Immature natural killer cell (primary cell): ENCODE measurements around the gene DLGAP1. TPM values are rescaled to one million over a fixed set of nuclear protein-coding genes. Genes with fewer than 3 reads are reported as not detected.

Experiments
- DNase-seq, 3 donors: peaks; one replicate each; pipeline ENCODE4 v3.0.0; 2022; ENCODE audit warnings: mixed read lengths in 1 of 3
- H3K27ac Mint-ChIP-seq, 6 donors: one replicate each; pipeline ENCODE4 v1.8.0; 2020; ENCODE audit warnings: mixed read lengths in 6 of 6, mild to moderate bottlenecking in 5 of 6, inconsistent platforms in 4 of 6, moderate library complexity in 3 of 6
- H3K27me3 Mint-ChIP-seq, 3 donors: one replicate each; pipeline ENCODE4 v1.8.0; 2020 to 2021; ENCODE audit warnings: low read depth in 3 of 3, mild to moderate bottlenecking in 3 of 3, mixed read lengths in 3 of 3, moderate library complexity in 3 of 3, inconsistent platforms in 1 of 3
- H3K36me3 Mint-ChIP-seq, 3 donors: one replicate each; pipeline ENCODE4 v1.8.0; 2020; ENCODE audit warnings: mixed read lengths in 3 of 3, inconsistent platforms in 2 of 3, mild to moderate bottlenecking in 2 of 3
- H3K4me1 Mint-ChIP-seq, 2 donors: one replicate each; pipeline ENCODE4 v1.8.0; 2020; ENCODE audit warnings: inconsistent platforms in 2 of 2, mild to moderate bottlenecking in 2 of 2, mixed read lengths in 2 of 2, moderate library complexity in 1 of 2
- H3K4me3 Mint-ChIP-seq, 5 donors: one replicate each; pipeline ENCODE4 v1.8.0; 2020; ENCODE audit warnings: mild to moderate bottlenecking in 5 of 5, mixed read lengths in 5 of 5, inconsistent platforms in 3 of 5, moderate library complexity in 3 of 5
- H3K9me3 Mint-ChIP-seq, 6 donors: one replicate each; pipeline ENCODE4 v1.8.0; 2020; ENCODE audit warnings: mild to moderate bottlenecking in 6 of 6, mixed read lengths in 6 of 6, inconsistent platforms in 4 of 6, moderate library complexity in 3 of 6
- polyA plus RNA-seq, 3 donors: library from polyadenylated mRNA; unstranded; fragments of 300-500 nt; fragmentation: Illumina TruSeq; gene quantifications; one replicate each; pipeline ENCODE4 v1.2.3, GENCODE V29; 2021

Gene DLGAP1
- polyA plus RNA-seq, 3 donors from 2014 or later, result not detected

DNA sequence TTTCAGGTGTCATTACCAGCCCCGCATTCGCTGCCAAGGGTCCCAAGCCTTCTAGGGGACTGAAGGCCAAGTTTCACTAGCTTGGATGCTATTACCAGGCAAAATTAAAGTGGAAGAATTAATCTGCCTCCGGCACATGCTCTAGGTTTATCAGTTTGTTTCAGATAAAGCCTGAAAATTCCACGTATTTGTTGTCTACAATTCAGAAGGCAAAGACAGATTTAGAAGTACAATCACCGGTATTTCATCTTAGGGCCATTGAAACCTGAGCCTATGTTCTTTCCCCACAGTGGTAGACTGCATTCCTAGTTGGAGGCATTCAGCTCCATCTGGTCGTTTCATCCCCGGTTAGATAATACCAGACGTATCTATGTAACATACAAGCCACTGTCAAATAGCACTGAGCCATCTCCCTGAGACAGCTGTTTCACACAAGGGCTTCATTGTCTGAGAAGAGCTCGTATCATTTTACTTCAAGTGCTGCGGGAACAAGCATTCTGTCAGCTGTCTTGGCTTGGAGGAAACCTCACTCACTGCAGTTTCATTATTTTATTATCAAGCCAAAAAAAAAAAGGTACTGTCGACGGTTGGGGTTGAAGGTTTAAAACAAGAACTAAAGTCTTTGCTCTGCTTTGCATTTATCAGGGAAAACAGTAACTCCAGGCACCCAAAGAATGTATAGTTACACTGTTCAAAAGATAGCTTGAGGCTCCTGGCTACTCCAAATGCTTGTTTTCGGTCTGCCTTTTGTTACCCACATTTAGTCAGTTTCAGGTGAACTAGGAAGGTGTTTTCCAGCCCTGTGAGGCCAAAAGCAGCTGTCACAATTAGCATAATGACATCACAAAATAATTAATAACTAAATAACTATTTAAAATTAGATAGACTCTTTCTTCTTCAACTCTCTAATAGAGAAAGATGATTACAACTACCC is 928.4 kb downstream of the DLGAP1 start:
- H3K27me3 Mint-ChIP-seq, result peaks cover 2 to 9% (median 6%) of the 10 kb centered on the region in 3 donors
- H3K4me1 Mint-ChIP-seq, result peaks cover 16 to 19% of the 10 kb centered on the region in 2 donors
- peak overlapping the region in 4 of 6 donors; percentile 1 to 71 (median 36) for H3K27ac Mint-ChIP-seq
- H3K36me3 Mint-ChIP-seq, result no peaks in the 10 kb centered on the region
- H3K9me3 Mint-ChIP-seq, result peaks cover 0 to 9% (median 3%) of the 10 kb centered on the region in 6 donors
- DNase-seq, result no peak
- peak overlapping the region; percentile 60 to 86 (median 68) for H3K4me3 Mint-ChIP-seq

DNA sequence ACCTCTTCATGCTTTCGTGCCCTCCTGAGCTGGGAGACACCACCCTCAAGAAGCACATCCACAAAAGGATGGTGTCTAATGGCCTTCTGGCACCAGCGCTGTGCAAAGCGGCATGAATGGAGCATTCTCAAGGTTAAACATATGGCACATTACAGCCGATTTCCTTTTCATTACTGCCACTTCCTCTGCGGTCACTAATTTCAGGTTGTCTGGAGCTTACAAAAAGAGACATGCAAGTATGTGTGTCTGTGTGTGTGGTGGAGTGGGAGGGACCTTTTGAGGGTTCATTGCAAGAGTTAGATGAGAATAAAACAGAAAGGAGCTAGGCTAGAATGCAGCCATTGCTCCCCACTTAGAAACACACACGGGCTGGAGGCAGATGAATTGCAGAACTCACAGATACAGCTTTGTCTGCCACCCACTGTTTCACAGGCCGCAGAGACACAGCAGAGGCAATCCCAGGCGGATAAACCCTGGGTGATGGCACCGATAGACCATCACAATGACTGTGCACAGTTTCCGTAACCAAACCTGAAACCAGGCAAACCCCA is 929.2 kb downstream of the DLGAP1 start:
- peak; percentile 69 to 78 (median 72) for DNase-seq
- H3K9me3 Mint-ChIP-seq, result peaks cover 0 to 9% (median 3%) of the 10 kb centered on the region in 6 donors
- H3K36me3 Mint-ChIP-seq, result no peaks in the 10 kb centered on the region
- H3K4me3 Mint-ChIP-seq, result peak overlapping the region; percentile 60 to 86 (median 68)
- peaks cover 16 to 19% of the 10 kb centered on the region in 2 donors for H3K4me1 Mint-ChIP-seq
- H3K27ac Mint-ChIP-seq, result peak overlapping the region; percentile 1 to 71 (median 34)
- H3K27me3 Mint-ChIP-seq, result peaks cover 2 to 9% (median 6%) of the 10 kb centered on the region in 3 donors

- Mint-ChIP-seq H3K27ac (no peak overlapping the region), H3K27me3 (peaks cover 0 to 7% (median 6%) of the 10 kb centered on the region in 3 donors), H3K9me3 (peaks cover 0 to 9% (median 3%) of the 10 kb centered on the region in 6 donors), H3K4me3 (no peak overlapping the region), H3K4me1 (peaks cover 16 to 19% of the 10 kb centered on the region in 2 donors), H3K36me3 (no peaks in the 10 kb centered on the region)
- no peak for DNase-seq
These were observed 930.4 kb downstream of the DLGAP1 start for GRCh38 chr18:3524706-3525105.

DNA sequence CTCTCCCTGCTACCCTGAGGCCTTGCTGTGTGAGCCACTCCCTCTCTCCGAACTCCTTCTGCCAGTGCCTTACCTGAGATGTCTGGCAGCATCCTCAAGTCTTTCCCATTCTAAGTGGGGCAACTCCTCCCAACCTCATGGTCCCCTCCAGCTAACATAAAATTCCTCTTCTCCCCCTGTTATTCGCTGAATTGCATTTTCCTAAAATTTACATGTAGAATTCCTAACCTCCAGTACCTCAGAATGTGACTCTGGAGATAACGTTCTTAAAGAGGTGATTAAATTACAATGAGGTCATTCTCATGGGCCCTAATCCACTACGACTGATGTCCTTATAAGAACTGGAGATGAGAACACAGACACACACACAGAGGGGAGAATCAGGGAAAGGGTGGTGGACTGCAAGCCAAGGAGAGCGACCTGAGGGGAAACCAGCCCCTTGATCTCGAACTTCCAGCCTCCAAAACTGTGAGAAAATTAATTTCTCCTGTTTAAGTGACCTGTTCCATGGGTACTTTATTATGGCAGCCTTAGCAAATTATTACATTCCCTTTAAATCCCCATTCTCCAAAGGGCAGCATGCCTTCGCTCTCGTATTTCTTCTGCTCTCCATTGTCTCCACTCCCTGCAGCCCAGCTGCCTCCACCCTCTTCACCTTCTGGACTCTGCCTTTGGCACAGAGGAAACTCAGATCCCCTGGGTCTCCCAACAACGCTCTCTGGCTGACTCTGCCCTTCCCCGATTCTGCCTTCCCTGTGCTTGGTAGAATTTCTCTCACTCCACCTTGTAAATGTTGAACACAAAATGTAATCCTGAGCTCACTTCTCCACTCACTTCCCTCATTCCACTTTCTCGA is 934.6 kb downstream of the DLGAP1 start:
- Mint-ChIP-seq H3K27me3 (peaks cover 0 to 3% (median 3%) of the 10 kb centered on the region in 3 donors), H3K9me3 (peaks cover 0 to 9% (median 3%) of the 10 kb centered on the region in 6 donors), H3K4me1 (peaks cover under 1 to 1% of the 10 kb centered on the region in 2 donors), H3K27ac (no peak overlapping the region), H3K36me3 (no peaks in the 10 kb centered on the region), H3K4me3 (no peak overlapping the region)
- no peak for DNase-seq

DNA sequence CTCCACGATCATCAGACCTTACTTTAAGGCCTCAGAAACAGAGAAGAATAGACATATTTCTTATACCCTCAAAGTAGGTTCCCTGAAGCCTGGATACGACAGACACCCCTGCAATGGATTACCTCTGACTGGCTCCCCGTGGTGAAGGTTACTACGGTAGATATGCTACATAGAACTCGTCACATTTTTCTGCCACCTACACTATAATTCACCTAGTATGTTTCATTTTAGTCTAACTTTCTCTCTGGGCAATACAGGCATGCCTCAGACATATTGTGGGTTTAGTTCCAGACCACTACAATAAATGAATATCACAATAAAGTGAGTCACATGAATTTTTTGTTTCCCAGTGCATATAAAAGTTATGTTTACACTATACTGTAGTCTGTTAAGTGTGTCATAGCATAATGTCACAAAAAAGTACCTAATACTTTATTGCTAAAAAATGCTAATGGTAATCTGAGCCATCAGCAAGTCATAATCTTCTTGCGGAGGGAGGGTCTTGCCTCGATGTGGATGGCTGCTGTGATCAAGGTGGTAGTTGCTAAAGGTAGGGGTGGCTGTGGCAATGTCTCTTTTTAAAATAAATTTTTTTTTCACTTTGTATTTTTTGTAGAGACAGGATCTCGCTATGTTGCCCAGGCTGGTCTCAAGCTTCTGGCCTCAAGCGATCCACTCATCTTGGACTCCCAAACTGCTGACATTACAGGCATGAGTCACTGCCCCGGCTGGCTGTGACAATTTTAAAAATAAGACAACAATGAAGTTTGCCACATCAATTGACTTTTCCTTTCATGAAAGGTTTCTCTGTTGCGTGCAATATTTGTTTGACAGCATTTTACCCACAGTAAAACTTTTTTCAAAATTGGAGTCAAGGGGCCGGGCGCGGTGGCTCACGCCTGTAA is 940.5 kb downstream of the DLGAP1 start:
- Mint-ChIP-seq H3K36me3 (no peaks in the 10 kb centered on the region), H3K27ac (no peak overlapping the region), H3K9me3 (no peaks in the 10 kb centered on the region), H3K27me3 (peaks cover 4 to 7% (median 6%) of the 10 kb centered on the region in 3 donors), H3K4me1 (peaks cover 23 to 27% of the 10 kb centered on the region in 2 donors), H3K4me3 (no peak overlapping the region)
- DNase-seq, result no peak

DNA sequence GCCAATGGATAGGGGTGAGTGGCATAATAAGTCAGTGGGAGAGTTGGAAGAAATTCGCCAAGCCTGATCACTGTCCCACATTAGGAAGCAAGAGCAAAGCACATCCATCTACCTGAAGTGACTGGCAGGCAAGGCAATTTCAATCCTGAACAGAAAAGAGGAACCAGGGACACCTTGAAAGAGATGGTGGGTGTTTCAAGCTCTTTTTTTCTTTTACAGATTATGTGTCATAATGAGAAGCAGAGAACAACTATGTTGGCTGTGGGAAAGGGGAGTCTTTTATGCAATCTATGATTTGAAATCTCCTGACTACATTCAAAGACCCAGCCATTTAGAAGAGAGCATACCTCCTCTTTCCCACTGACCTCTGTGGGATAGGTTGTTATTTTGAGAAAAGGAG is 941.6 kb downstream of the DLGAP1 start:
- H3K27me3 Mint-ChIP-seq, result peaks cover 4 to 9% (median 7%) of the 10 kb centered on the region in 3 donors
- H3K27ac Mint-ChIP-seq, result no peak overlapping the region
- H3K9me3 Mint-ChIP-seq, result no peaks in the 10 kb centered on the region
- no peaks in the 10 kb centered on the region for H3K36me3 Mint-ChIP-seq
- peaks cover 23 to 27% of the 10 kb centered on the region in 2 donors for H3K4me1 Mint-ChIP-seq
- no peak overlapping the region for H3K4me3 Mint-ChIP-seq
- DNase-seq, result no peak

DNA sequence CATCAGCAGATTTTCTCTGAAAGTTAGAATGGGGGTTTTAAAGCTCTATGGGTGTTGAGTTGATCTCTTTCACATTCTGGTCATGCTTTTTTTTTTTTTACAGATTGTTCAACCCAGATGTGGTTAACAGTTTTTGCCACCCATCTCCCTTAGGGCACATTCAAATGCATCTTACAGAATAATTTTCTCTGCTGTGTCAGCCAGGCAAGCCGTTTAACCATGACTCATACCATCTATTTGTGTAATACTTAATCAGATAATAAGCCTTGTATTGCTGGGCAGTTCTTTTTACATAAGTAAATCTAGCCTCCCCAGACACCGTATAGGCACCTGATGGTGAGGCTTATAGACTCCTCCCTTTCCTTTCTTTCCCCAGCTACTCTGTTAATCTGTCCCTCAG is 943.1 kb downstream of the DLGAP1 start:
- H3K36me3 Mint-ChIP-seq, result no peaks in the 10 kb centered on the region
- H3K27me3 Mint-ChIP-seq, result peaks cover 6 to 9% (median 8%) of the 10 kb centered on the region in 3 donors
- peaks cover 23 to 27% of the 10 kb centered on the region in 2 donors for H3K4me1 Mint-ChIP-seq
- H3K4me3 Mint-ChIP-seq, result peak overlapping the region; percentile 21 to 70 (median 34)
- H3K9me3 Mint-ChIP-seq, result no peaks in the 10 kb centered on the region
- peak; percentile 77 to 85 (median 78) for DNase-seq
- peak overlapping the region; percentile 15 to 88 (median 56) for H3K27ac Mint-ChIP-seq

- H3K4me3 Mint-ChIP-seq, result peak overlapping the region in 1 of 5 donors; percentile 70
- peaks cover 23 to 27% of the 10 kb centered on the region in 2 donors for H3K4me1 Mint-ChIP-seq
- peaks cover 6 to 9% (median 9%) of the 10 kb centered on the region in 3 donors for H3K27me3 Mint-ChIP-seq
- no peak for DNase-seq
- H3K27ac Mint-ChIP-seq, result no peak overlapping the region
- H3K9me3 Mint-ChIP-seq, result no peaks in the 10 kb centered on the region
- H3K36me3 Mint-ChIP-seq, result no peaks in the 10 kb centered on the region
These were observed 944.2 kb downstream of the DLGAP1 start for GRCh38 chr18:3510896-3511295.

- no peak overlapping the region for H3K27ac Mint-ChIP-seq
- no peaks in the 10 kb centered on the region for H3K9me3 Mint-ChIP-seq
- H3K4me3 Mint-ChIP-seq, result no peak overlapping the region
These were observed 945.1 kb downstream of the DLGAP1 start for GRCh38 chr18:3510024-3510423.

GRCh38 chr18:3508576-3509549 is 946.2 kb downstream of the DLGAP1 start:
- peaks cover 6 to 10% (median 7%) of the 10 kb centered on the region in 3 donors for H3K27me3 Mint-ChIP-seq
- H3K9me3 Mint-ChIP-seq, result no peaks in the 10 kb centered on the region
- peaks cover 21 to 27% of the 10 kb centered on the region in 2 donors for H3K4me1 Mint-ChIP-seq
- DNase-seq, result no peak
- H3K36me3 Mint-ChIP-seq, result no peaks in the 10 kb centered on the region
- no peak overlapping the region for H3K4me3 Mint-ChIP-seq
- no peak overlapping the region for H3K27ac Mint-ChIP-seq

More at GRCh38 chr18:3510024-3510423, 945.1 kb downstream of the DLGAP1 start:
- H3K4me1 Mint-ChIP-seq, result peaks cover 23 to 27% of the 10 kb centered on the region in 2 donors
- peaks cover 6 to 9% (median 9%) of the 10 kb centered on the region in 3 donors for H3K27me3 Mint-ChIP-seq
- DNase-seq, result no peak
- no peaks in the 10 kb centered on the region for H3K36me3 Mint-ChIP-seq

DNA sequence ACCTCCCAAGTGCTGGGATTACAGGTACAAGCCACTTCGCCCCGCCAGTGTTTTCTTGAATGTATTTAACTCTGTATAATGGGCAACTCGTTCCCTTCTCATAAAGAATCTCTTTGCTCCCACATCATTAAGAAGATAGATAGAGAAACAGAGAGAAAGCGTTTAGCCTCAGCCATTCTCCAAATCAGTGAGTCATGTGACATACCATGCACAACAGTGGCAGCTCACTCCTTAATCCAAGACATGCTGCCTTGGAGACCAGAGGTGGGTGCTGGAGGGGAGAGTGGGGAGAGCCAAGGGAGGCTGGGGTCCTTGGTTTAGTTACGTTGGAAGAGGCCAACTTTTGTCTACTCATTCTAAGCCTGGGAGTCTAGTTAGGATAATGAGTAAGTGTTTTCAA is 950.5 kb downstream of the DLGAP1 start:
- no peak for DNase-seq
- Mint-ChIP-seq H3K36me3 (no peaks in the 10 kb centered on the region), H3K27me3 (peaks cover 5 to 17% (median 14%) of the 10 kb centered on the region in 3 donors), H3K4me1 (peaks cover 4% of the 10 kb centered on the region in 2 donors), H3K4me3 (no peak overlapping the region), H3K9me3 (no peaks in the 10 kb centered on the region), H3K27ac (no peak overlapping the region)

DNA sequence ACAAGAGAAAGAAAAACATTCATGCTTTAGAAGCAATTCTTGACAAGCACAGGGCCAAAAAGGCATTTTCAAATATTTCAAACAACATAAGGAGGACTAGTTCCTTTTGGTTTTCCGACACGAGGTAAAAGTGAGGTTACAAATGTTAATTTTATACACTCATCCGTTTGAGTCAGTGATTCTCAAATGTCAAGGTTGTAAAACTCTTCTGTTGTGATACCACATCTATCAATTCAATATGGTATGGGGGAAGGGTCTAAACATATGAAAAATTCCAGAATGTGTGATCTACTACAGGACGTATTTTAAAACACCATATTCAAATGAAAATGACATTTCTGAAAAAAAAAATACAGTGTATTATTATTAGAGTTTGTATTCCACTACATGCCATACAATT is 952.5 kb downstream of the DLGAP1 start:
- H3K36me3 Mint-ChIP-seq, result no peaks in the 10 kb centered on the region
- no peak overlapping the region for H3K4me3 Mint-ChIP-seq
- no peak overlapping the region for H3K27ac Mint-ChIP-seq
- no peaks in the 10 kb centered on the region for H3K9me3 Mint-ChIP-seq
- H3K27me3 Mint-ChIP-seq, result peaks cover 17 to 28% (median 22%) of the 10 kb centered on the region in 3 donors
- DNase-seq, result no peak
- peaks cover 11 to 22% of the 10 kb centered on the region in 2 donors for H3K4me1 Mint-ChIP-seq
